SK-N-SH treated with all-trans-retinoic acid at 6 μM for 48 hours (cell line): ENCODE measurements around the gene C1orf198.

Experiments used
- ATAC-seq: fragments of 200-7000 bp; cut with Tn5 transposase; 3 replicates; pipeline ENCODE4 v1.9.1; 2020; ENCODE audit warnings: mild to moderate bottlenecking, moderate library complexity
- ARNTL ChIP-seq: fragments of 450-650 bp; formaldehyde crosslinking; IDR thresholded peaks from 2 replicates; pipeline ENCODE4 v1.5.0; 2020; ENCODE audit warnings: low read depth, mild to moderate bottlenecking, moderate library complexity, borderline replicate concordance
- BACH2 ChIP-seq: fragments of 250-450 bp; sonication (Bioruptor Pico); IDR thresholded peaks from 2 replicates; pipeline ENCODE4 v1.9.0; 2021; ENCODE audit warnings: mild to moderate bottlenecking, borderline replicate concordance
- CSDC2 ChIP-seq: fragments of 250-450 bp; sonication (Bioruptor Pico); IDR thresholded peaks from 2 replicates; pipeline ENCODE4 v1.5.0; 2020; ENCODE audit warnings: mild to moderate bottlenecking, moderate library complexity
- CSRNP3 ChIP-seq: fragments of 250-450 bp; sonication (Bioruptor Pico); IDR thresholded peaks from 2 replicates; pipeline ENCODE4 v1.5.1; 2021; ENCODE audit warnings: mild to moderate bottlenecking, moderate library complexity
- ESRRG ChIP-seq: fragments of 250-450 bp; sonication (Bioruptor Pico); IDR thresholded peaks from 2 replicates; pipeline ENCODE4 v1.6.1; 2021; ENCODE audit warnings: mild to moderate bottlenecking
- GLIS3 ChIP-seq: fragments of 250-450 bp; sonication (Bioruptor Pico); IDR thresholded peaks from 2 replicates; pipeline ENCODE4 v1.5.0; 2020; ENCODE audit warnings: mild to moderate bottlenecking, moderate library complexity
- ISL1 ChIP-seq: fragments of 250-450 bp; sonication (Bioruptor Pico); IDR thresholded peaks from 2 replicates; pipeline ENCODE4 v2.1.2; 2022; ENCODE audit warnings: mild to moderate bottlenecking, moderate library complexity
- OSR1 ChIP-seq: fragments of 250-450 bp; sonication (Bioruptor Pico); IDR thresholded peaks from 2 replicates; pipeline ENCODE4 v1.8.0; 2022; ENCODE audit warnings: moderate library complexity, mild to moderate bottlenecking, inconsistent platforms
- POU6F1 ChIP-seq: fragments of 250-450 bp; sonication (Bioruptor Pico); IDR thresholded peaks from 2 replicates; pipeline ENCODE4 v1.8.0; 2021; ENCODE audit warnings: low read depth, mild to moderate bottlenecking, moderate library complexity, borderline replicate concordance
- PPARA ChIP-seq: fragments of 250-450 bp; sonication (Bioruptor Pico); IDR thresholded peaks from 2 replicates; pipeline ENCODE4 v1.5.0; 2020; ENCODE audit warnings: mild to moderate bottlenecking, borderline replicate concordance
- RARB ChIP-seq: fragments of 250-450 bp; sonication (Bioruptor Pico); IDR thresholded peaks from 2 replicates; pipeline ENCODE4 v1.8.0; 2021; ENCODE audit warnings: mild to moderate bottlenecking, moderate library complexity
- SNAI2 ChIP-seq: fragments of 250-450 bp; sonication (Bioruptor Pico); IDR thresholded peaks from 2 replicates; pipeline ENCODE4 v1.5.0; 2020; ENCODE audit warnings: mild to moderate bottlenecking, moderate library complexity
- TCF4 ChIP-seq: fragments of 250-450 bp; sonication (Bioruptor Pico); IDR thresholded peaks from 2 replicates; pipeline ENCODE4 v1.8.0; 2021; ENCODE audit warnings: mild to moderate bottlenecking, moderate library complexity, borderline replicate concordance
- TOX ChIP-seq: fragments of 250-450 bp; sonication (Bioruptor Pico); IDR thresholded peaks from 2 replicates; pipeline ENCODE4 v1.8.0; 2021; ENCODE audit warnings: mild to moderate bottlenecking, moderate library complexity, borderline replicate concordance
- ZC3H10 ChIP-seq: fragments of 250-450 bp; sonication (Bioruptor Pico); IDR thresholded peaks from 2 replicates; pipeline ENCODE4 v1.5.1; 2021; ENCODE audit warnings: mild to moderate bottlenecking, moderate library complexity
- ZFP3 ChIP-seq: fragments of 250-450 bp; sonication (Bioruptor Pico); IDR thresholded peaks from 2 replicates; pipeline ENCODE4 v1.5.0; 2020; ENCODE audit warnings: mild to moderate bottlenecking, moderate library complexity
- ZFP30 ChIP-seq: fragments of 450-650 bp; formaldehyde crosslinking; IDR thresholded peaks from 2 replicates; pipeline ENCODE4 v1.5.0; 2022; ENCODE audit warnings: mild to moderate bottlenecking, moderate library complexity
- ZNF565 ChIP-seq: fragments of 450-650 bp; formaldehyde crosslinking; conservative IDR thresholded peaks from 2 replicates; pipeline ENCODE4 v1.5.0; 2020; ENCODE audit warnings: low read depth, mild to moderate bottlenecking, moderate library complexity
- ZNF70 ChIP-seq: fragments of 450-650 bp; formaldehyde crosslinking; IDR thresholded peaks from 2 replicates; pipeline ENCODE4 v1.5.0; 2020; ENCODE audit warnings: mild to moderate bottlenecking, moderate library complexity
- ZNF8 ChIP-seq: fragments of 450-650 bp; formaldehyde crosslinking; IDR thresholded peaks from 2 replicates; pipeline ENCODE4 v1.5.0; 2020; ENCODE audit warnings: mild to moderate bottlenecking, moderate library complexity
- TF ChIP-seq, protein P1 (sequence below): fragments of 250-450 bp; sonication (Bioruptor Pico); IDR thresholded peaks from 2 replicates; pipeline ENCODE4 v1.5.1; 2020; ENCODE audit warnings: low read depth, mild to moderate bottlenecking, moderate library complexity
- TF ChIP-seq, protein P2 (sequence below): fragments of 250-450 bp; sonication (Bioruptor Pico); IDR thresholded peaks from 2 replicates; pipeline ENCODE4 v1.5.0; 2020; ENCODE audit warnings: mild to moderate bottlenecking, moderate library complexity

Gene C1orf198

DNA sequence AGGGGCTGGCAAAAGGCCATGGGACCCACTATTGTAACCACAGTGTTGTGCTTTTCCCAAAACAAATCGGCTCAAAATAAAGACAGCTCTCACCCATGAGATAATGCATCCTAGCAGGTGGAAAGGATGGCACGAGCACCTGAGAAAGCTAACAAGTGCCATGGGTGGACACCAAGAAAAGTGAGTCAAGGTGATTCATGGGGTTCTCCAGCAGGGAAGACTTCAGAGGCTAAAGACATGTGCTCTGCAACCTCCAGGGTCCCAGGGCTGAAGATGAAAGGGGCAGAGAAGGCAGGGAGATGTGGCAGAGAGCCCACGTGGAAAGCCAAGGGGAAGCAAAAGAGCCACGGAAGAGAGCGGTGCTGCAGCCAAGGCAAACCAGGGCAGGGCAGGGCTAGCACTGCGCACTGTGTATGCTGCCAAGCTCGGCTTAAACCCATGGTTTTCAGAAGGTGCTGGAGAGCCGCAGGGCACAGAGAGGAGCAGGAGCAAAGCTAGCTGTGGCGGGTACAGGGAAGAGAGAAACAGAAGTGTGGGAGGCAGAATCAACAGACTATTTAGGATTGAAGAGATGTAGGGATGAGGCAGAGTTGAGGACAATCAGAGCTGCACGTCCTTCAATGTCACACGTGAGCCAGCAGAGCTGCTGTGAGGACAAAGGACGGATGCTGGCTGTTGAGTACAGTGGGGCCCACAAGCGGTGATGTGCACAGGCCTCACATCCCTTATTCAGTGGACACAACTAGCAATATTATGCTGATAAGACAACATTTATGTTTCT lies 41.8 kb upstream of the C1orf198 start:
- TF ChIP-seq ZNF565 (CRISPR knock-in tag) (no peak), ZFP3 (CRISPR knock-in tag) (no peak)
- TF ChIP-seq, all 23 proteins: peak for 0

GRCh38 chr1:230907472-230908205 lies 39.3 kb upstream of the C1orf198 start:
- TF ChIP-seq ZNF8 = no peak
- TF ChIP-seq ESRRG (CRISPR knock-in tag) = no peak
- no peak for TF ChIP-seq ARNTL
- TF ChIP-seq ZNF565 (CRISPR knock-in tag) = no peak
- no peak for TF ChIP-seq OSR1 (CRISPR knock-in tag)
- TF ChIP-seq ZC3H10 (CRISPR knock-in tag) = no peak
- TF ChIP-seq, protein P1, sequence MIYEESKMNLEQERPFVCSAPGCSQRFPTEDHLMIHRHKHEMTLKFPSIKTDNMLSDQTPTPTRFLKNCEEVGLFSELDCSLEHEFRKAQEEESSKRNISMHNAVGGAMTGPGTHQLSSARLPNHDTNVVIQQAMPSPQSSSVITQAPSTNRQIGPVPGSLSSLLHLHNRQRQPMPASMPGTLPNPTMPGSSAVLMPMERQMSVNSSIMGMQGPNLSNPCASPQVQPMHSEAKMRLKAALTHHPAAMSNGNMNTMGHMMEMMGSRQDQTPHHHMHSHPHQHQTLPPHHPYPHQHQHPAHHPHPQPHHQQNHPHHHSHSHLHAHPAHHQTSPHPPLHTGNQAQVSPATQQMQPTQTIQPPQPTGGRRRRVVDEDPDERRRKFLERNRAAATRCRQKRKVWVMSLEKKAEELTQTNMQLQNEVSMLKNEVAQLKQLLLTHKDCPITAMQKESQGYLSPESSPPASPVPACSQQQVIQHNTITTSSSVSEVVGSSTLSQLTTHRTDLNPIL (CRISPR knock-in tag) = no peak
- TF ChIP-seq ZFP3 (CRISPR knock-in tag) = no peak
- TF ChIP-seq BACH2 (CRISPR knock-in tag) = no peak
- TF ChIP-seq, protein P2, sequence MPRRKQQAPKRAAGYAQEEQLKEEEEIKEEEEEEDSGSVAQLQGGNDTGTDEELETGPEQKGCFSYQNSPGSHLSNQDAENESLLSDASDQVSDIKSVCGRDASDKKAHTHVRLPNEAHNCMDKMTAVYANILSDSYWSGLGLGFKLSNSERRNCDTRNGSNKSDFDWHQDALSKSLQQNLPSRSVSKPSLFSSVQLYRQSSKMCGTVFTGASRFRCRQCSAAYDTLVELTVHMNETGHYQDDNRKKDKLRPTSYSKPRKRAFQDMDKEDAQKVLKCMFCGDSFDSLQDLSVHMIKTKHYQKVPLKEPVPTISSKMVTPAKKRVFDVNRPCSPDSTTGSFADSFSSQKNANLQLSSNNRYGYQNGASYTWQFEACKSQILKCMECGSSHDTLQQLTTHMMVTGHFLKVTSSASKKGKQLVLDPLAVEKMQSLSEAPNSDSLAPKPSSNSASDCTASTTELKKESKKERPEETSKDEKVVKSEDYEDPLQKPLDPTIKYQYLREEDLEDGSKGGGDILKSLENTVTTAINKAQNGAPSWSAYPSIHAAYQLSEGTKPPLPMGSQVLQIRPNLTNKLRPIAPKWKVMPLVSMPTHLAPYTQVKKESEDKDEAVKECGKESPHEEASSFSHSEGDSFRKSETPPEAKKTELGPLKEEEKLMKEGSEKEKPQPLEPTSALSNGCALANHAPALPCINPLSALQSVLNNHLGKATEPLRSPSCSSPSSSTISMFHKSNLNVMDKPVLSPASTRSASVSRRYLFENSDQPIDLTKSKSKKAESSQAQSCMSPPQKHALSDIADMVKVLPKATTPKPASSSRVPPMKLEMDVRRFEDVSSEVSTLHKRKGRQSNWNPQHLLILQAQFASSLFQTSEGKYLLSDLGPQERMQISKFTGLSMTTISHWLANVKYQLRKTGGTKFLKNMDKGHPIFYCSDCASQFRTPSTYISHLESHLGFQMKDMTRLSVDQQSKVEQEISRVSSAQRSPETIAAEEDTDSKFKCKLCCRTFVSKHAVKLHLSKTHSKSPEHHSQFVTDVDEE (CRISPR knock-in tag) = no peak
- TF ChIP-seq RARB (CRISPR knock-in tag) = no peak
- TF ChIP-seq PPARA (CRISPR knock-in tag) = no peak
- no peak for TF ChIP-seq ZFP30 (CRISPR knock-in tag)
- no peak for TF ChIP-seq ZNF70 (CRISPR knock-in tag)
- no peak for TF ChIP-seq POU6F1 (CRISPR knock-in tag)
- TF ChIP-seq CSRNP3 (CRISPR knock-in tag) = no peak
- TF ChIP-seq TCF4 (CRISPR knock-in tag) = no peak
- TF ChIP-seq ISL1 = no peak
- no peak for TF ChIP-seq CSDC2 (CRISPR knock-in tag)
- ATAC-seq = no peak

More for the DNA sequence above, 41.8 kb upstream of the C1orf198 start:
- ATAC-seq = no peak; the same call in 2 of the 3 replicates

- no peak for ATAC-seq
- TF ChIP-seq SNAI2 (no peak), POU6F1 (CRISPR knock-in tag) (no peak), RARB (CRISPR knock-in tag) (no peak), OSR1 (CRISPR knock-in tag) (no peak), ESRRG (CRISPR knock-in tag) (no peak), ZNF70 (CRISPR knock-in tag) (no peak), PPARA (CRISPR knock-in tag) (no peak), TCF4 (CRISPR knock-in tag) (no peak), ZFP3 (CRISPR knock-in tag) (no peak), TOX (CRISPR knock-in tag) (no peak), ZNF565 (CRISPR knock-in tag) (no peak), ZNF8 (no peak), GLIS3 (CRISPR knock-in tag) (no peak), ARNTL (no peak)
- TF ChIP-seq, protein P1 (CRISPR knock-in tag) = no peak
- TF ChIP-seq, protein P2 (CRISPR knock-in tag) = no peak
These were observed 37.9 kb upstream of the C1orf198 start for GRCh38 chr1:230906226-230906625.
